Thyroid gland (tissue), 4 donors: ENCODE results near the gene DNMT3L.

Experiments used
- POLR2A ChIP-seq, 2 donors: fragments of 450-650 bp; IDR thresholded peaks; one replicate each; pipeline ENCODE4 v1.6.1; 2017; ENCODE audit warnings: antibody characterized with exemption in 2 of 2, mild to moderate bottlenecking in 2 of 2, moderate library complexity in 1 of 2
- TF ChIP-seq, protein P1 (sequence below), 6 experiments: fragments of 200-600 bp in 3 of 6; fragments of 450-650 bp in 3 of 6; sonication (generic) in 3 of 6; IDR thresholded peaks; one replicate each; pipeline ENCODE4 v1.5.1; 2016 to 2019; ENCODE audit warnings: antibody characterized with exemption in 6 of 6, mild to moderate bottlenecking in 2 of 6, inconsistent platforms in 1 of 6, moderate library complexity in 1 of 6

DNA sequence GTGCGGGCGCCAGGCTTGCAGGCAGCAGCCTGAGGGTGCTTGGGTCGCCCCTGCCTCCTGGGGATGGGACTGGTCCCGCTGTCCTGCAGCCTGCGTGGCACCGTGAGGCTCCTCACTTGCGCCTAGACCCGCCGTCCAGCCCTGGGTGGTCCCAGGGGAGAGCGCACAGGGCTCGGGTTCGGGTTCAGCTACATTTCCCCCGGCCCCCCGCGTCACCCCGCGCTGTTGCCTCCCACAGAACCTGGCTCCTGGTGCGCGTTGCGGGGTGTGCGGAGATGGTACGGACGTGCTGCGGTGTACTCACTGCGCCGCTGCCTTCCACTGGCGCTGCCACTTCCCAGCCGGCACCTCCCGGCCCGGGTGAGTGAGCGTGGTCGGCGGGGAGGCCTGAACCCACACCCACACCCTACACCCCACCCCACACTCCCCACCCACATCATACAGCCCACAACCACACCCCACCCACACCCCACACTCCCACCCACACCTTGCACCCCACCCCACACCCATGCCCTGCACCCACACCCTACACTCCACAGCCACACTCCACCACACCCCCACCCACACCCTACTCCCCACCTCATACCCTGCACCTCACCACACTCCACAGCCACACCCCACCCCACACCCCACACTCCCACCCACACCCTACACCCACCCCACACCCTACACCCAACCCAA lies 32.0 kb upstream of the DNMT3L start:
- TF ChIP-seq, protein P1, sequence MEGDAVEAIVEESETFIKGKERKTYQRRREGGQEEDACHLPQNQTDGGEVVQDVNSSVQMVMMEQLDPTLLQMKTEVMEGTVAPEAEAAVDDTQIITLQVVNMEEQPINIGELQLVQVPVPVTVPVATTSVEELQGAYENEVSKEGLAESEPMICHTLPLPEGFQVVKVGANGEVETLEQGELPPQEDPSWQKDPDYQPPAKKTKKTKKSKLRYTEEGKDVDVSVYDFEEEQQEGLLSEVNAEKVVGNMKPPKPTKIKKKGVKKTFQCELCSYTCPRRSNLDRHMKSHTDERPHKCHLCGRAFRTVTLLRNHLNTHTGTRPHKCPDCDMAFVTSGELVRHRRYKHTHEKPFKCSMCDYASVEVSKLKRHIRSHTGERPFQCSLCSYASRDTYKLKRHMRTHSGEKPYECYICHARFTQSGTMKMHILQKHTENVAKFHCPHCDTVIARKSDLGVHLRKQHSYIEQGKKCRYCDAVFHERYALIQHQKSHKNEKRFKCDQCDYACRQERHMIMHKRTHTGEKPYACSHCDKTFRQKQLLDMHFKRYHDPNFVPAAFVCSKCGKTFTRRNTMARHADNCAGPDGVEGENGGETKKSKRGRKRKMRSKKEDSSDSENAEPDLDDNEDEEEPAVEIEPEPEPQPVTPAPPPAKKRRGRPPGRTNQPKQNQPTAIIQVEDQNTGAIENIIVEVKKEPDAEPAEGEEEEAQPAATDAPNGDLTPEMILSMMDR (IDR thresholded peaks at IDR 0.05): no peak
- TF ChIP-seq POLR2A (IDR thresholded peaks at IDR 0.05): no peak
